GM18498 (cell line): ENCODE data around the gene RHPN2.
"Not testable (repeated sequence)": the region's sequence is repeated elsewhere in the genome, so short reads cannot be mapped to it uniquely, and the experiment has no call there.

Experiments
- ATAC-seq: cut with Tn5 transposase; IDR thresholded peaks from one replicate; pipeline ENCODE4 v1.9.1; 2021; ENCODE audit warnings: mild to moderate bottlenecking, moderate library complexity; ENCODE audit not compliant: unreplicated experiment

The RHPN2 gene

GRCh38 chr19:33066543-33066942 lies 1.9 kb upstream of the RHPN2 start:
- ATAC-seq: no peak

GRCh38 chr19:33064458-33064791 lies 263 bp downstream of the RHPN2 start:
- peak; percentile 44 for ATAC-seq

GRCh38 chr19:33063753-33064457 lies 783 bp downstream of the RHPN2 start:
- ATAC-seq: no peak

- no peak for ATAC-seq
Observed at GRCh38 chr19:33063356-33063752, 1.3 kb downstream of the RHPN2 start.

GRCh38 chr19:33062902-33063301 lies 1.8 kb downstream of the RHPN2 start:
- no peak for ATAC-seq

- no peak for ATAC-seq
Observed at GRCh38 chr19:33060586-33060985, 4.1 kb downstream of the RHPN2 start.

- no peak for ATAC-seq
Observed at GRCh38 chr19:33055718-33056117, 9.0 kb downstream of the RHPN2 start.

- no peak for ATAC-seq
Observed at GRCh38 chr19:33054623-33055022, 10.1 kb downstream of the RHPN2 start.

- no peak for ATAC-seq
Observed at GRCh38 chr19:33052352-33052972, 12.2 kb downstream of the RHPN2 start.

- no peak for ATAC-seq
Observed at GRCh38 chr19:33050110-33050509, 14.6 kb downstream of the RHPN2 start.

- ATAC-seq: no peak
Observed at GRCh38 chr19:33048806-33049676, 15.6 kb downstream of the RHPN2 start.

GRCh38 chr19:33047422-33047821 lies 17.3 kb downstream of the RHPN2 start:
- no peak for ATAC-seq

- not testable (repeated sequence) for ATAC-seq
Observed at GRCh38 chr19:33041828-33042160, 22.9 kb downstream of the RHPN2 start.

- ATAC-seq: no peak
Observed at GRCh38 chr19:33040994-33041827, 23.5 kb downstream of the RHPN2 start.

- no peak for ATAC-seq
Observed at GRCh38 chr19:33039815-33040214, 24.9 kb downstream of the RHPN2 start.

GRCh38 chr19:33039108-33039599 lies 25.5 kb downstream of the RHPN2 start:
- no peak for ATAC-seq

GRCh38 chr19:33037168-33038025 lies 27.3 kb downstream of the RHPN2 start:
- ATAC-seq: not testable (repeated sequence)

GRCh38 chr19:33036370-33037167 lies 28.1 kb downstream of the RHPN2 start:
- not testable (repeated sequence) for ATAC-seq

- no peak for ATAC-seq
Observed at GRCh38 chr19:33035461-33035860, 29.2 kb downstream of the RHPN2 start.
